SK-N-SH treated with all-trans-retinoic acid at 6 μM for 48 hours (cell line): ENCODE data around the gene TPO.
"Not testable (repeated sequence)": the region's sequence is repeated elsewhere in the genome, so short reads cannot be mapped to it uniquely, and the experiment has no call there.

Source experiments
- ATAC-seq: fragments of 200-7000 bp; cut with Tn5 transposase; 3 replicates; pipeline ENCODE4 v1.9.1; 2020; ENCODE audit warnings: mild to moderate bottlenecking, moderate library complexity
- ARNTL ChIP-seq: fragments of 450-650 bp; formaldehyde crosslinking; IDR thresholded peaks from 2 replicates; pipeline ENCODE4 v1.5.0; 2020; ENCODE audit warnings: low read depth, mild to moderate bottlenecking, moderate library complexity, borderline replicate concordance
- CREB5 ChIP-seq: fragments of 250-450 bp; sonication (Bioruptor Pico); IDR thresholded peaks from 2 replicates; pipeline ENCODE4 v1.5.1; 2020; ENCODE audit warnings: low read depth, mild to moderate bottlenecking, moderate library complexity
- CSDC2 ChIP-seq: fragments of 250-450 bp; sonication (Bioruptor Pico); IDR thresholded peaks from 2 replicates; pipeline ENCODE4 v1.5.0; 2020; ENCODE audit warnings: mild to moderate bottlenecking, moderate library complexity
- ESRRG ChIP-seq: fragments of 250-450 bp; sonication (Bioruptor Pico); IDR thresholded peaks from 2 replicates; pipeline ENCODE4 v1.6.1; 2021; ENCODE audit warnings: mild to moderate bottlenecking
- GLIS3 ChIP-seq: fragments of 250-450 bp; sonication (Bioruptor Pico); IDR thresholded peaks from 2 replicates; pipeline ENCODE4 v1.5.0; 2020; ENCODE audit warnings: mild to moderate bottlenecking, moderate library complexity
- ISL1 ChIP-seq: fragments of 250-450 bp; sonication (Bioruptor Pico); IDR thresholded peaks from 2 replicates; pipeline ENCODE4 v2.1.2; 2022; ENCODE audit warnings: mild to moderate bottlenecking, moderate library complexity
- OSR1 ChIP-seq: fragments of 250-450 bp; sonication (Bioruptor Pico); IDR thresholded peaks from 2 replicates; pipeline ENCODE4 v1.8.0; 2022; ENCODE audit warnings: moderate library complexity, mild to moderate bottlenecking, inconsistent platforms
- POU6F1 ChIP-seq: fragments of 250-450 bp; sonication (Bioruptor Pico); IDR thresholded peaks from 2 replicates; pipeline ENCODE4 v1.8.0; 2021; ENCODE audit warnings: low read depth, mild to moderate bottlenecking, moderate library complexity, borderline replicate concordance
- PPARA ChIP-seq: fragments of 250-450 bp; sonication (Bioruptor Pico); IDR thresholded peaks from 2 replicates; pipeline ENCODE4 v1.5.0; 2020; ENCODE audit warnings: mild to moderate bottlenecking, borderline replicate concordance
- RARB ChIP-seq: fragments of 250-450 bp; sonication (Bioruptor Pico); IDR thresholded peaks from 2 replicates; pipeline ENCODE4 v1.8.0; 2021; ENCODE audit warnings: mild to moderate bottlenecking, moderate library complexity
- TOX ChIP-seq: fragments of 250-450 bp; sonication (Bioruptor Pico); IDR thresholded peaks from 2 replicates; pipeline ENCODE4 v1.8.0; 2021; ENCODE audit warnings: mild to moderate bottlenecking, moderate library complexity, borderline replicate concordance
- TSHZ2 ChIP-seq: fragments of 250-450 bp; sonication (Bioruptor Pico); IDR thresholded peaks from 2 replicates; pipeline ENCODE4 v1.5.0; 2020; ENCODE audit warnings: mild to moderate bottlenecking, moderate library complexity
- ZC3H10 ChIP-seq: fragments of 250-450 bp; sonication (Bioruptor Pico); IDR thresholded peaks from 2 replicates; pipeline ENCODE4 v1.5.1; 2021; ENCODE audit warnings: mild to moderate bottlenecking, moderate library complexity
- ZFP30 ChIP-seq: fragments of 450-650 bp; formaldehyde crosslinking; IDR thresholded peaks from 2 replicates; pipeline ENCODE4 v1.5.0; 2022; ENCODE audit warnings: mild to moderate bottlenecking, moderate library complexity
- ZNF70 ChIP-seq: fragments of 450-650 bp; formaldehyde crosslinking; IDR thresholded peaks from 2 replicates; pipeline ENCODE4 v1.5.0; 2020; ENCODE audit warnings: mild to moderate bottlenecking, moderate library complexity
- ZNF8 ChIP-seq: fragments of 450-650 bp; formaldehyde crosslinking; IDR thresholded peaks from 2 replicates; pipeline ENCODE4 v1.5.0; 2020; ENCODE audit warnings: mild to moderate bottlenecking, moderate library complexity
- TF ChIP-seq, protein P1 (sequence below): fragments of 250-450 bp; sonication (Bioruptor Pico); IDR thresholded peaks from 2 replicates; pipeline ENCODE4 v1.5.1; 2021; ENCODE audit warnings: mild to moderate bottlenecking, moderate library complexity

TPO gene

GRCh38 chr2:1489486-1489885 is 76.2 kb downstream of the TPO start:
- no peak for ATAC-seq
- TF ChIP-seq ESRRG (CRISPR knock-in tag) (no peak), ISL1 (CRISPR knock-in tag) (no peak), ZNF70 (CRISPR knock-in tag) (no peak), ZFP30 (CRISPR knock-in tag) (no peak), CSDC2 (no peak), ZNF8 (CRISPR knock-in tag) (no peak), ZC3H10 (CRISPR knock-in tag) (no peak), ARNTL (CRISPR knock-in tag) (no peak), TSHZ2 (CRISPR knock-in tag) (no peak), CREB5 (CRISPR knock-in tag) (no peak), OSR1 (CRISPR knock-in tag) (no peak), POU6F1 (CRISPR knock-in tag) (no peak), TOX (no peak), GLIS3 (CRISPR knock-in tag) (no peak), RARB (CRISPR knock-in tag) (no peak), PPARA (CRISPR knock-in tag) (no peak)

DNA sequence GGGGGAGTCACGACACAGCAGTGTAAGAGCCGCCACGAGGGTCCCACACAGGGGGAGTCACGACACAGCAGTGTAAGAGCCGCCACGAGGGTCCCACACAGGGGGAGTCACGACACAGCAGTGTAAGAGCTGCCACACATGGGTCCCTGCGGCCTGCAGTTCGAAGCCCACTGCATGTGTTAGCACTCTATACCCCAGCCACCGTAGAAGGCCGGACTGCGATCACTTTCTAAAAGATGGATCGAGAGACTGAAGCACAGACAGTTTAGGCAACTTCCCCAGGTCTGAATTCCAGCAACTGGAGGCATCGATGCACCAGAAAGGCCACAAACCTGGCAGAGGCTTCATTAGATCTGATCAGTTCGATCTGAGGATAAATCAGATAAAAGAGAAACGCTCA is 77.1 kb downstream of the TPO start:
- ATAC-seq: not testable (repeated sequence)

GRCh38 chr2:1491751-1492150 is 78.5 kb downstream of the TPO start:
- ATAC-seq: no peak
- no peak for TF ChIP-seq ZFP30 (CRISPR knock-in tag)
- no peak for TF ChIP-seq PPARA (CRISPR knock-in tag)
- TF ChIP-seq POU6F1 (CRISPR knock-in tag): no peak
- TF ChIP-seq, protein P1, sequence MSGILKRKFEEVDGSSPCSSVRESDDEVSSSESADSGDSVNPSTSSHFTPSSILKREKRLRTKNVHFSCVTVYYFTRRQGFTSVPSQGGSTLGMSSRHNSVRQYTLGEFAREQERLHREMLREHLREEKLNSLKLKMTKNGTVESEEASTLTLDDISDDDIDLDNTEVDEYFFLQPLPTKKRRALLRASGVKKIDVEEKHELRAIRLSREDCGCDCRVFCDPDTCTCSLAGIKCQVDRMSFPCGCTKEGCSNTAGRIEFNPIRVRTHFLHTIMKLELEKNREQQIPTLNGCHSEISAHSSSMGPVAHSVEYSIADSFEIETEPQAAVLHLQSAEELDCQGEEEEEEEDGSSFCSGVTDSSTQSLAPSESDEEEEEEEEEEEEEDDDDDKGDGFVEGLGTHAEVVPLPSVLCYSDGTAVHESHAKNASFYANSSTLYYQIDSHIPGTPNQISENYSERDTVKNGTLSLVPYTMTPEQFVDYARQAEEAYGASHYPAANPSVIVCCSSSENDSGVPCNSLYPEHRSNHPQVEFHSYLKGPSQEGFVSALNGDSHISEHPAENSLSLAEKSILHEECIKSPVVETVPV (CRISPR knock-in tag): no peak
- TF ChIP-seq ZC3H10 (CRISPR knock-in tag): no peak
- TF ChIP-seq ZNF8 (CRISPR knock-in tag): no peak
- TF ChIP-seq ARNTL (CRISPR knock-in tag): no peak
- TF ChIP-seq GLIS3 (CRISPR knock-in tag): no peak

DNA sequence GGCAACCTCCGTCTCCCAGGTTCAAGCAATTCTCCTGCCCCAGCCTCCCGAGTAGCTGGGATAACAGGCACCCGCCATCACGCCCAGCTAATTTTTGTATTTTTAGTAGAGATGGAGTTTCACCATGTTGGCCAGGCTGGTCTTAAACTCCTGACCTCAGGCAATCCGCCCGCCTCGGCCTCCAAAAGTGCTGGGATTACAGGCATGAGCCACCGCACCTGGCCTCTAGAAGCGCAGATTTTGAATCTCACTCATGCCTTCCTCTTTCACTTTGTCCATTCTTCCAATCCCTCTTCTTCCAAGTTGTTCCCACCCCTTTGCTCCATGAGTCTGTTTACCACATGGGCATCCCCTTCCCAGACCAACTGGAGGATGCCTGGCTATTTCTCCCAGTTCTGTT is 79.0 kb downstream of the TPO start:
- not testable (repeated sequence) for ATAC-seq
